ENCODE results near the gene SHISA6.

- TF ChIP-seq, protein P1, sequence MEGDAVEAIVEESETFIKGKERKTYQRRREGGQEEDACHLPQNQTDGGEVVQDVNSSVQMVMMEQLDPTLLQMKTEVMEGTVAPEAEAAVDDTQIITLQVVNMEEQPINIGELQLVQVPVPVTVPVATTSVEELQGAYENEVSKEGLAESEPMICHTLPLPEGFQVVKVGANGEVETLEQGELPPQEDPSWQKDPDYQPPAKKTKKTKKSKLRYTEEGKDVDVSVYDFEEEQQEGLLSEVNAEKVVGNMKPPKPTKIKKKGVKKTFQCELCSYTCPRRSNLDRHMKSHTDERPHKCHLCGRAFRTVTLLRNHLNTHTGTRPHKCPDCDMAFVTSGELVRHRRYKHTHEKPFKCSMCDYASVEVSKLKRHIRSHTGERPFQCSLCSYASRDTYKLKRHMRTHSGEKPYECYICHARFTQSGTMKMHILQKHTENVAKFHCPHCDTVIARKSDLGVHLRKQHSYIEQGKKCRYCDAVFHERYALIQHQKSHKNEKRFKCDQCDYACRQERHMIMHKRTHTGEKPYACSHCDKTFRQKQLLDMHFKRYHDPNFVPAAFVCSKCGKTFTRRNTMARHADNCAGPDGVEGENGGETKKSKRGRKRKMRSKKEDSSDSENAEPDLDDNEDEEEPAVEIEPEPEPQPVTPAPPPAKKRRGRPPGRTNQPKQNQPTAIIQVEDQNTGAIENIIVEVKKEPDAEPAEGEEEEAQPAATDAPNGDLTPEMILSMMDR (IDR thresholded peaks at IDR 0.05): no peak
- no peak for TF ChIP-seq REST (IDR thresholded peaks at IDR 0.05; ENCODE audit: insufficient read depth in 1 of 2, low read depth in 2 of 2, low read length in 1 of 2)
Observed at GRCh38 chr17:11241611-11242226, 706 bp downstream of the SHISA6 start.

All from Panc1 (cell line).